Fibroblast of pulmonary artery (primary cell): ENCODE data around the gene TRIM45.
A peak's percentile ranks its signal among the peaks of the same experiment; 100 is the strongest.

Source experiments
- DNase-seq: peaks from one replicate; pipeline ENCODE4 v3.0.0-alpha.2; 2010; ENCODE audit warnings: low read depth
- H3K4me3 ChIP-seq: replicated peaks from 2 replicates; pipeline ENCODE4 v1.5.1; 2011; ENCODE audit warnings: low read depth, mild to moderate bottlenecking, control low read depth, low read length, moderate library complexity
- CTCF ChIP-seq: IDR thresholded peaks from 2 replicates; pipeline ENCODE4 v1.5.1; 2011; ENCODE audit warnings: mild to moderate bottlenecking, control low read depth, low read length, inconsistent platforms; ENCODE audit errors: missing control alignments

TRIM45 gene

GRCh38 chr1:117135329-117135728 lies 13.8 kb upstream of the TRIM45 start:
- DNase-seq, result no peak
- no peak overlapping the region for H3K4me3 ChIP-seq
- no peak for TF ChIP-seq CTCF

DNA sequence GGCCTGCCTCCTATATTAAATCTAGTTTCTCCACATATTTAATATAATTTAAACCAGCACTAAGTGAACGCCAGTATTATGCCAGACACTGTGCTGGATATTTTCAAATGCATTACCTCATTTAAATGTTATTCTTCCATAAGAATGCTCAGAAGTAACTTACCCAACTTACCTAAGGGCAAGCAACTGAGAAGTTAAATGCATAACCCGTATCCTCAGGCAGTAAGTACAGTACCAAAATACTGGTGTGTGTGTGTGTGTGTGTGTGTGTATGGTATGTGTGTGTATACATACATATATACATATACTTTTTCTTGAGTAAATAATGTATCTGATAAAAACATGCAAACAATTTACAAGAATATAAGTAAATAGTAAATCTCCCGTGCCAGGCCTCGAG lies 9.0 kb upstream of the TRIM45 start:
- TF ChIP-seq CTCF, result no peak
- H3K4me3 ChIP-seq, result no peak overlapping the region
- no peak for DNase-seq

DNA sequence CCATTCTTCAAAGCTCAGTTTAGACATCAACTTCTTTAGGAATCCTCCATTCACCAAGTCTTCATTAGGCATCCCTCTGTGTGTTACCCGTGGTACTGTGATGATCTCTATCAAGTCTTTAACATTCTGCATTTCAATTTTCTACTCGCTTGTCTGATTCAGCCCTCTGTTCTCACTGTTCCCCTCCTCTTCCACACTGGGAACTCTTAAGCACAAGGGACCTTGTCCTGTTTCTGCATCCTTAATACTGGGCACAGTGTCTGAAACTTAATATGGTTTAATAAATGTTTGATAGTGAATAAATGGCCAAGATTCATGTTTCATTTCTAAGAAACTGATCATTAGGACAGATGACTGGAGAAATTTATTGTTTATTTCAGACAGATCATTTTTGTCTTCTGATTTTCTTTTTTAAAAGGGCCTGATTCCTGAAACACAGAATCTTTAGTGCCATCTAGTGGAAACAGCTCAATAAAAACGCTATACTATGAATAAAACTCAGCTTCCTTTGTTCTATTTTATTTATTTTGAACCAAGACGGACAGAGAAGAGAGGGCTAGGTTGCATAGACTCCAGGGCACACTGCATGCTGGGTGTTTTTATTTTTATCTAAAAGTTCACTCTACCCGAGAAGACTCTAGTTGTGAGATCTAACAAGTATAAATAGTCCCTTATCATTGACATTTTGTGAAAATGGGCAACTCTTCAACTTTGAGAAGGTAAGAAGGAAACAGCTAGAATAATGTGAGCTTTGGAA lies 7.0 kb upstream of the TRIM45 start:
- peak; percentile 75 for DNase-seq
- peak; percentile 56 for TF ChIP-seq CTCF
- no peak overlapping the region for H3K4me3 ChIP-seq

DNA sequence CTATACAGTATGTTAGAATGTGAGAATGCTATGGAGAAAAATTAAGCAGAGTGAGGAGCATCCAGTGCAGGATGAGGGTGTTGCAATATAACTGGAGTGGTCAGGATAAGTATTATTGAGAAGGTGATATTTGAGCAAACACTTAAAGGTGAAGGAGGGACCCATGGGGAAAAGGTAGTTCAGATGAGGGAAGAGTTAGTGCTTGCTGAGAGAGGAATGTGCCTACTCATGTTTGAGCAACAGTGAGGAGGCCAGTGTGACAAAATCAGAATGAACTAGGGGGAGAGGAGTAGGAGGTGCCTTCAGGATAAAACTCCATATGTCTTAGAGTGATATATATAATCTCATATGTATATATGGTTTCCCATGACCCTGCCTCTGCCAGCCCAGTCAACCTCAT lies 6.2 kb upstream of the TRIM45 start:
- TF ChIP-seq CTCF, result no peak
- DNase-seq, result peak; percentile 23
- H3K4me3 ChIP-seq, result no peak overlapping the region

DNA sequence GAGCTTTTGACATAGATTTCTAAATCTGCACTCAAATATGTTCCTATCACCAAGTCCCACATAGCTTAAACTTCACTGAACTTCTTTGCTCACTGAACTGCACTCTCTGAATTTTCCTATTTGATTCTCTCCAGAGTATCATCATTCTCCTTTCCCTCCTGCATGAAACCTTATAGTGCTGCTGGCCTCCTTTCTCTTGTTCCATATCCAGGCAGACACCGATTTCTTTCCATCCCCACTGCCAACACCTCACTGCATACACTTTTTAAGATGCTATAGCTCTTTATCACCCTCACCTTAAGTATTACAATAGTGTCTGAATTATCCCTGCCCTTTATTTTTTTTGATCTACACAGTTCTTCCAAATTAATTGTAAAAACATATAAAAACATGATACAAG lies 3.1 kb upstream of the TRIM45 start:
- no peak for DNase-seq
- TF ChIP-seq CTCF, result no peak

DNA sequence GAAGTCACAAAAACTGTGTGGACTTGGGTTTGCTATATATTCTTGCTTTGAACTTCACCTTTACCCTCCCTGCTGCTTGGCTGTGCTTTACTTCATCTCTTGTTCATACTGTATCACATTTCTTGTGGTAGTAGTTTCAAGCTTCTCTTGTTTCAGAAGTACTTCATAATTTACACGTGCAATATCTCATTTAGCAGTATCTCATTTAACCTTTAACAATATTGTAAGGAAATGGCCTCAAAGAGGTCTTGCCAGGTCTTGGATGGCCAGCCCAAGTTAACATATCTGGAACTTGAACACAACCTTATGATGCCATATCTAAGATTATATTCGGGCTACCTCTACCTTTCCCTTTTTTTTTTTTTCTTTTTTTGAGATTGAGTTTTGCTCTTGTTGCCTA lies 1.7 kb upstream of the TRIM45 start:
- no peak for TF ChIP-seq CTCF
- DNase-seq, result no peak
- no peak overlapping the region for H3K4me3 ChIP-seq

More for the DNA sequence above, 3.1 kb upstream of the TRIM45 start:
- no peak overlapping the region for H3K4me3 ChIP-seq
